Cardiac muscle cell (in vitro differentiated cells and primary cell): ENCODE measurements around the gene FN3K. TPM values are rescaled to one million over a fixed set of nuclear protein-coding genes. Genes with fewer than 3 reads are reported as not detected.

Experiments
- DNase-seq, 2 donors: peaks; one replicate each; pipeline versions ENCODE4 v3.0.0 to v3.0.0-alpha.2; 2010 to 2017; ENCODE audit warnings: low read depth in 1 of 2, low spot score in 1 of 2
- H3K27ac ChIP-seq: fragments of 200-600 bp; sonication (generic); 2 replicates; pipeline ENCODE4 v1.5.1; 2016
- H3K27me3 ChIP-seq: fragments of 200-600 bp; sonication (generic); 2 replicates; pipeline ENCODE4 v1.6.0; 2016; ENCODE audit warnings: control low read depth
- H3K36me3 ChIP-seq: fragments of 200-600 bp; sonication (generic); 2 replicates; pipeline ENCODE4 v1.5.1; 2016; ENCODE audit warnings: control low read depth
- H3K4me1 ChIP-seq: fragments of 200-600 bp; sonication (generic); 2 replicates; pipeline ENCODE4 v1.8.1; 2017; ENCODE audit warnings: low read depth, mild to moderate bottlenecking, mixed run types
- H3K4me3 ChIP-seq: fragments of 200-600 bp; sonication (generic); 2 replicates; pipeline ENCODE4 v1.5.1; 2016; ENCODE audit warnings: mild to moderate bottlenecking
- H3K9me3 ChIP-seq: fragments of 200-600 bp; sonication (generic); 2 replicates; pipeline ENCODE4 v1.5.1; 2017; ENCODE audit warnings: low read depth, mild to moderate bottlenecking, control low read depth
- polyA plus RNA-seq: library from polyadenylated mRNA; unstranded; fragments of >200 nt; fragmentation: Nextera tagmentation; extraction: Ambion mirVana; gene quantifications from 2 replicates; pipeline ENCODE4 v1.2.1, GENCODE V29; 2016
- total RNA-seq: library from RNA; depleted of rRNA; stranded (reverse); fragments of >200 nt; gene quantifications from 2 replicates; pipeline ENCODE4 v1.2.3, GENCODE V29; 2016
- TF ChIP-seq, protein P1 (sequence below): IDR thresholded peaks from 2 replicates; pipeline ENCODE4 v1.5.1; 2012; ENCODE audit warnings: low read depth, mild to moderate bottlenecking, low read length

FN3K gene
- total and polyA plus RNA-seq, 2 experiments from 2014 or later = 10.3 to 20.6 TPM

DNA sequence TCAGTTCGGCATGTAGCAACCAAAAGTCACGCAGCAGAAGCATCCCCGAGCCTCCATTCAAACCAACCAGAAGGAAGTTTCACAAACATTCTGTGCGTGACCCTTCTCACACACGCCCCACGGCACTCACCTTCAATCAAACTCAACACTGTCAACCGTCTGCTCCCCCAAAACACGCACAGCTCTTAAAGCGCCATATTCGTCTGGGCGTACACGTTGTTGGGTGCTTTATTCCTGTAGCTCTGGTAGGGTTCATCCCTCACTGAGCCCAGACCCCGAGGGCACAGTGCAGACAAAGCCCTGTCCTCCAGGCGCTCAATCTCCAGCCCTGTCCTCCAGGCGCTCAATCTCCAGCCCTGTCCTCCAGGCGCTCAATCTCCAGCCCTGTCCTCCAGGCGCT is 39.2 kb upstream of the FN3K start:
- TF ChIP-seq, protein P1, sequence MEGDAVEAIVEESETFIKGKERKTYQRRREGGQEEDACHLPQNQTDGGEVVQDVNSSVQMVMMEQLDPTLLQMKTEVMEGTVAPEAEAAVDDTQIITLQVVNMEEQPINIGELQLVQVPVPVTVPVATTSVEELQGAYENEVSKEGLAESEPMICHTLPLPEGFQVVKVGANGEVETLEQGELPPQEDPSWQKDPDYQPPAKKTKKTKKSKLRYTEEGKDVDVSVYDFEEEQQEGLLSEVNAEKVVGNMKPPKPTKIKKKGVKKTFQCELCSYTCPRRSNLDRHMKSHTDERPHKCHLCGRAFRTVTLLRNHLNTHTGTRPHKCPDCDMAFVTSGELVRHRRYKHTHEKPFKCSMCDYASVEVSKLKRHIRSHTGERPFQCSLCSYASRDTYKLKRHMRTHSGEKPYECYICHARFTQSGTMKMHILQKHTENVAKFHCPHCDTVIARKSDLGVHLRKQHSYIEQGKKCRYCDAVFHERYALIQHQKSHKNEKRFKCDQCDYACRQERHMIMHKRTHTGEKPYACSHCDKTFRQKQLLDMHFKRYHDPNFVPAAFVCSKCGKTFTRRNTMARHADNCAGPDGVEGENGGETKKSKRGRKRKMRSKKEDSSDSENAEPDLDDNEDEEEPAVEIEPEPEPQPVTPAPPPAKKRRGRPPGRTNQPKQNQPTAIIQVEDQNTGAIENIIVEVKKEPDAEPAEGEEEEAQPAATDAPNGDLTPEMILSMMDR = no peak
- no peak overlapping the region for H3K4me3 ChIP-seq
- no peaks in the 10 kb centered on the region for H3K9me3 ChIP-seq
- H3K27ac ChIP-seq = no peak overlapping the region
- DNase-seq = no peak
- no peaks in the 10 kb centered on the region for H3K4me1 ChIP-seq
- H3K27me3 ChIP-seq = peaks cover 33% of the 10 kb centered on the region
- no peaks in the 10 kb centered on the region for H3K36me3 ChIP-seq

DNA sequence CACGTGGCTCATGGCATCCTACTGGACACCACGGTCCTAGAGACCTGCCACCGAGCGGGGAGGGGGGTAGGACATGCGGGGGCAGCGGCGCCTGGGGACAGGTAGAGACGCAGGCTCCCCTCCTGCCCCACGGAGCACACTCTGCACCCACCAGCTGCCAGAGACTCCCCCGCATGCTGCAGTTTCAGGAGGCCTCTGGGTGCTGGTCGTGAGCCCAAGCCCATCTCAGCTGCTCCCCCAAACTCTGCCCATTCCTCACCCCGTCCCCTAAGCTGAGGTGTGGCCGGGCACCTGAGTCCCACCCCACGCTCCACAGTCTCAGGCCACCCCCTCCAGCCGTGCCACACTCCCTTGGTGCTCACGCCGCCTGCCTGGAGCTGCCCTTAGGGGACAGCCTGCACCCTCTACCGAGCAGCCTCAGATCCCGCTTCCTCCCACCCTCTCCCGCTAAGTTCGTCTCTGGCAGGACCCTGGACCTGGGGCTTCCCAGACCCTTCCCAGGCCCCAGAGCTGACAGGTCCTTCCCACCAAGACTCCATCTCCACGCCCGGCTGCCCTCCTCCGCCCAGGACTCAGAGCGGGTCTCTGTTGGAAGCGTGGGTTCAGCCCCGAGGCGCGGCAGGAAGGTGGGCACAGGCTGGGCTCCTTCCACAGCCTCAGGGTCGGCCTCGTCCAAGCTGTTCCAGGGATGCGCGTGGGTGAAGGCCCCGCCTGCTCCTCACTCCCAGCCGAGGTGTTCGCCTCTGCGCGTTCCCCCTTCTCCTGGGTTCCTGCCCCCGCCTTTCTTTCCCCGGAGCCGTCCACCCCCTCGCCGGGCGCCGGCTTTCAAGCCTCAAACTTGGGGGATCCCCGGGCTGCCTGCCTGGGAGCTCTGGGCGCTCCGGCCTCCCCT is 38.3 kb upstream of the FN3K start:
- Histone ChIP-seq H3K27me3 (peaks cover 33% of the 10 kb centered on the region), H3K4me3 (peak overlapping the region; percentile 85), H3K36me3 (no peaks in the 10 kb centered on the region), H3K4me1 (no peaks in the 10 kb centered on the region), H3K27ac (no peak overlapping the region), H3K9me3 (no peaks in the 10 kb centered on the region)
- TF ChIP-seq, protein P1 = no peak
- DNase-seq = no peak

DNA sequence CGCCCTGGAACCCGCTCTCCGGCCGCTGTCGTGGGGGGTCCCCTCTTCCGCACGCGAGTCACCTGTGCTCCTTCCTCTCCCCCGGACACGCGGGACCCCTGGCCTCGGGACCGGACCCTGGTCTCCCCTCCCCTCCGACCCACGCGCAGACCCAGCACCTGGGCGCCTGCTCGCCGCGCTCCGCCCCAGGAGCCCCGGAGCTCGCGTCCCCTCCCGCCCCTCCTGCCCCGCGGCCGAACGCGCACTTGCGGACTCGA is 37.7 kb upstream of the FN3K start:
- Histone ChIP-seq H3K36me3 (no peaks in the 10 kb centered on the region), H3K27me3 (peaks cover 33% of the 10 kb centered on the region), H3K27ac (no peak overlapping the region), H3K9me3 (no peaks in the 10 kb centered on the region), H3K4me3 (peak overlapping the region; percentile 85), H3K4me1 (no peaks in the 10 kb centered on the region)
- TF ChIP-seq, protein P1 = no peak
- DNase-seq = no peak

DNA sequence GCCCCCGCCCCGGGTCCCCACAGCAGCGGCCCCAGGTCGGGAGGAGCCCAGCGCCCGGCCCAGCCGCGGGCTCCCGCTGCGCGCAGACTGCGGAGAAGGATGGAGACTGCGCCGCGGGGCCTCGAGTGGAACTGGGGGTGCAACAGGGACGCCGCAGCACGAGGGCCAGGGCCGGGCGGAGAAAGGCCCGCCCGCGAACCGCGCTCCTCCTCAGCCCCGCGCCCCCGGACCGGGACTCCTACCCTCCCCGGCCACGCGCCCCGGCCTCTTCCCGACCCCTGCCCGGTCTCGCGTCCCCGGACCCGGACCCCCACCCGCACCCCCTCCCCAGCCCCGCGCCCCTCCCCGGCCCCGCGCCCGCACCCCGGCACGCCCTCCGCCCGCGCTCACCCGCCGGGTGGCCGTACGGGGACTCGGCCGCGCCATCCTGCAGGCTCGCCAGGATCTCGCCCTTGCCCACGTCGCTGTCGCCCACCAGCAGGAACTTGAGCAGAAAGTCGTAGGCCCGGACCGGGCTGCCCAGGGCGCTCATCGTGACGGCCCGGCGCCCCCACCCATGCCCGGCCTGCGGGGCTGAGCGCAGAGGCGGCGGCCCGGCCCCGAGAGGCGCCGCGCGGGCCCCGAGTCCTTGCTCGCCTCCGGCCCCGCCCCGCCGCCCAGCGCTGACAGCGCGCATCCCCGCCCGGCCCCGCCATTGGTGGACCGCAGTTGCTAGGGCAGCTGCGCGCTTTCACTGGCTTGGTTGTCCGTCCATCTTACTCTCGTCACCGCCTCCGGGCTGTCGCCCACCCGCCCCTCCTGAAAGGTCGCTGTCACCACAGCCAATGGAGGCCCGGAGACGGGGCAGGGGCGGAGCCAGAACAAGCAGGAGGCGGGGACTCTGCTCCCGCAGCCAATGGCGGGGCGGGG is 37.1 kb upstream of the FN3K start, which contains the start of gene RAB40B:
Gene RAB40B, minus strand, starts transcription at position 634 of the 909 bp plus-strand sequence. Its CDS starts 102 bp downstream, at position 532.
- DNase-seq = peak; percentile 99
- TF ChIP-seq, protein P1 = no peak
- H3K27ac ChIP-seq = no peak within 1 kb of the TSS
- H3K36me3 ChIP-seq = no peaks in the 10 kb centered on the region
- H3K9me3 ChIP-seq = no peaks in the 10 kb centered on the region
- peaks cover 33% of the 10 kb centered on the region for H3K27me3 ChIP-seq
- no peaks in the 10 kb centered on the region for H3K4me1 ChIP-seq
- peak within 1 kb of the TSS; percentile 85 for H3K4me3 ChIP-seq

DNA sequence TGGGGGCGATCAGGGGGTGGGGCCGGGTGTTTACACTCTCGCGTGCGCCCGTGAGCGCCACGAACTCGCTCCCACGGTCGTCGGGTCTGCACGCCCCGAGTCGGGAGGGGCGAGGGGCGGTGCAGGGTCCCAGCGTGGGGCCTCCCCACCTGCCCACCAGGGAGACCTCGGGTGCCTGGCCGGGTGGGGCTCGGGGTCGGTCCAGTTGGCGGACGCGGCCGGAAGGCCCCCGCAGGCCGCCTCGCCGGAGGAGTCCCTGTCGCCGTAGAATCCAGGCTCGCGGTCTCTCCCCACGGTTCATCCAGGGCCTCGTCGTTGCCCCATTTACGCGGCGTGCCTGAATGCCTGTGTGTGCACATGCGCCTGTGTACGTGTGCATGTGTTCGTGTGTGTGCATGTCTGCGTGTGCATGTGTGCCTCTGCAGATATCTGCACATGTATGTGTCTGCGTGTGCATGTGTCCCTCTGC is 36.4 kb upstream of the FN3K start:
- TF ChIP-seq, protein P1 = no peak
- no peaks in the 10 kb centered on the region for H3K9me3 ChIP-seq
- no peak overlapping the region for H3K27ac ChIP-seq
- H3K27me3 ChIP-seq = peaks cover 33% of the 10 kb centered on the region
- DNase-seq = no peak
- H3K4me1 ChIP-seq = no peaks in the 10 kb centered on the region
- H3K4me3 ChIP-seq = peak overlapping the region; percentile 53
- H3K36me3 ChIP-seq = no peaks in the 10 kb centered on the region
